K562 treated with DMSO at 1 percent for 24 hours (cell line): ENCODE results near the gene CT45A5. TPM values are rescaled to one million over a fixed set of nuclear protein-coding genes. Genes with fewer than 3 reads are reported as not detected.

ENCODE experiments used
- total RNA-seq: library from RNA; unstranded; fragments of 300-600 nt; gene quantifications from 2 replicates; pipeline ENCODE4 v1.2.3, GENCODE V29; 2022; ENCODE audit warnings: low read depth; ENCODE audit not compliant: insufficient read depth

The CT45A5 gene, protein sequence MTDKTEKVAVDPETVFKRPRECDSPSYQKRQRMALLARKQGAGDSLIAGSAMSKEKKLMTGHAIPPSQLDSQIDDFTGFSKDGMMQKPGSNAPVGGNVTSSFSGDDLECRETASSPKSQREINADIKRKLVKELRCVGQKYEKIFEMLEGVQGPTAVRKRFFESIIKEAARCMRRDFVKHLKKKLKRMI
- total RNA-seq = 0.64 TPM in 1 of 2 replicates, not detected in the other

DNA sequence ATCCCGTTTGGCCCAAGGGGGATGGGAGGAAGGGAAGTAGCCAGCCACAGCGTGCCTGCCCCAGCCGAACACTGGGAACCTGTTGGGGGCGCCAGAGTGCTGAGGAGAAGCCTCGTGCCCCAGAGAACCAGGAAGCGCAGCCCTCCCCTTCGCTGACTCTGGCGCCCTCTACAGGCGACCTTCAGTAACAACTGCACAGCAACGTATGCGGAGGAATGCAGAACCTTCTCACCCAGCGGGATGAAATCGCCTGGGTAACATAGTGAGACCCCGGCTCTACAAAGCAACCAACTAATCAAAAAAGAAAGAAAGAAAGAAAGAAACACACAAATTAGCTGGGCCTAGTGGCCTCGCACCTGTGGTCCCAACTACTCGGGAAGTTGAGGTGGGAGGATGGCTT lies at the start of gene CT45A5:
CT45A5 (minus strand) TSS at position 101 of the 400 bp plus-strand sequence. CDS start 3,774 bp downstream, outside the sequence.

DNA sequence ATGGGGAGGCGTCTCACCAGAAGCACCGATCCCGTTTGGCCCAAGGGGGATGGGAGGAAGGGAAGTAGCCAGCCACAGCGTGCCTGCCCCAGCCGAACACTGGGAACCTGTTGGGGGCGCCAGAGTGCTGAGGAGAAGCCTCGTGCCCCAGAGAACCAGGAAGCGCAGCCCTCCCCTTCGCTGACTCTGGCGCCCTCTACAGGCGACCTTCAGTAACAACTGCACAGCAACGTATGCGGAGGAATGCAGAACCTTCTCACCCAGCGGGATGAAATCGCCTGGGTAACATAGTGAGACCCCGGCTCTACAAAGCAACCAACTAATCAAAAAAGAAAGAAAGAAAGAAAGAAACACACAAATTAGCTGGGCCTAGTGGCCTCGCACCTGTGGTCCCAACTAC lies 34.6 kb upstream of the CT45A5 start, which contains the start of gene CT45A2:
CT45A2 (minus strand) TSS at position 101 of the 400 bp plus-strand sequence. CDS start 3,747 bp downstream, outside the sequence.

DNA sequence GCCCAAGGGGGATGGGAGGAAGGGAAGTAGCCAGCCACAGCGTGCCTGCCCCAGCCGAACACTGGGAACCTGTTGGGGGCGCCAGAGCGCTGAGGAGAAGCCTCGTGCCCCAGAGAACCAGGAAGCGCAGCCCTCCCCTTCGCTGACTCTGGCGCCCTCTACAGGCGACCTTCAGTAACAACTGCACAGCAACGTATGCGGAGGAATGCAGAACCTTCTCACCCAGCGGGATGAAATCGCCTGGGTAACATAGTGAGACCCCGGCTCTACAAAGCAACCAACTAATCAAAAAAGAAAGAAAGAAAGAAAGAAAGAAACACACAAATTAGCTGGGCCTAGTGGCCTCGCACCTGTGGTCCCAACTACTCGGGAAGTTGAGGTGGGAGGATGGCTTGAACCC lies 17.4 kb upstream of the CT45A5 start, which contains the start of gene CT45A6:
CT45A6 (minus strand) TSS at position 101 of the 400 bp plus-strand sequence. CDS start 3,794 bp downstream, outside the sequence.

DNA sequence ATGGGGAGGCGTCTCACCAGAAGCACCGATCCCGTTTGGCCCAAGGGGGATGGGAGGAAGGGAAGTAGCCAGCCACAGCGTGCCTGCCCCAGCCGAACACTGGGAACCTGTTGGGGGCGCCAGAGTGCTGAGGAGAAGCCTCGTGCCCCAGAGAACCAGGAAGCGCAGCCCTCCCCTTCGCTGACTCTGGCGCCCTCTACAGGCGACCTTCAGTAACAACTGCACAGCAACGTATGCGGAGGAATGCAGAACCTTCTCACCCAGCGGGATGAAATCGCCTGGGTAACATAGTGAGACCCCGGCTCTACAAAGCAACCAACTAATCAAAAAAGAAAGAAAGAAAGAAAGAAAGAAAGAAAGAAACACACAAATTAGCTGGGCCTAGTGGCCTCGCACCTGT lies 17.2 kb downstream of the CT45A5 start, which contains the start of gene CT45A3:
CT45A3 (minus strand) TSS at position 101 of the 400 bp plus-strand sequence. CDS start 3,747 bp downstream, outside the sequence.

Other genes starting within 250 kb of the CT45A5 start
- gene CT45A1, start 71.9 kb downstream of the CT45A5 start, total RNA-seq = 0.53 TPM in 1 of 2 replicates, not detected in the other
- gene CT45A3, start 17.3 kb downstream of the CT45A5 start, total RNA-seq = not detected in 2 replicates
- gene CT45A6, start 17.3 kb upstream of the CT45A5 start, total RNA-seq = not detected in 2 replicates
- 1.8 and 3.0 TPM in 2 replicates for gene CT45A2, start 34.5 kb upstream of the CT45A5 start, total RNA-seq
- gene CT45A7, start 51.8 kb upstream of the CT45A5 start, total RNA-seq = not detected in 2 replicates
- gene CT45A8, start 69.0 kb upstream of the CT45A5 start, total RNA-seq = not detected in 2 replicates
- not detected in 2 replicates for gene CT45A9, start 86.3 kb upstream of the CT45A5 start, total RNA-seq
- 14.1 and 14.8 TPM in 2 replicates for gene CT45A10, start 107.9 kb upstream of the CT45A5 start, total RNA-seq
- 15.5 and 19.4 TPM in 2 replicates for gene SAGE1, start 108.2 kb upstream of the CT45A5 start, total RNA-seq
- gene MMGT1, start 188.5 kb upstream of the CT45A5 start, total RNA-seq = 10.8 and 11.7 TPM in 2 replicates
- 5.8 and 8.2 TPM in 2 replicates for gene SLC9A6, start 199.9 kb upstream of the CT45A5 start, total RNA-seq